ENCODE data around the gene RPS18.

GRCh38 chr6:33254591-33254990 is 17.3 kb upstream of the RPS18 start:
- TF ChIP-seq CTCF (IDR thresholded peaks at IDR 0.05; ENCODE audit: low read depth, low read length, poor library complexity, severe bottlenecking): no peak
- no peak for TF ChIP-seq EZH2phosphoT487 (IDR thresholded peaks at IDR 0.05; ENCODE audit: borderline replicate concordance, low read length)

Measured in DOHH2 (cell line).